ENCODE results near the gene TMEM97.
"Not testable (repeated sequence)": the region's sequence is repeated elsewhere in the genome, so short reads cannot be mapped to it uniquely, and the experiment has no call there.

TMEM97 gene

DNA sequence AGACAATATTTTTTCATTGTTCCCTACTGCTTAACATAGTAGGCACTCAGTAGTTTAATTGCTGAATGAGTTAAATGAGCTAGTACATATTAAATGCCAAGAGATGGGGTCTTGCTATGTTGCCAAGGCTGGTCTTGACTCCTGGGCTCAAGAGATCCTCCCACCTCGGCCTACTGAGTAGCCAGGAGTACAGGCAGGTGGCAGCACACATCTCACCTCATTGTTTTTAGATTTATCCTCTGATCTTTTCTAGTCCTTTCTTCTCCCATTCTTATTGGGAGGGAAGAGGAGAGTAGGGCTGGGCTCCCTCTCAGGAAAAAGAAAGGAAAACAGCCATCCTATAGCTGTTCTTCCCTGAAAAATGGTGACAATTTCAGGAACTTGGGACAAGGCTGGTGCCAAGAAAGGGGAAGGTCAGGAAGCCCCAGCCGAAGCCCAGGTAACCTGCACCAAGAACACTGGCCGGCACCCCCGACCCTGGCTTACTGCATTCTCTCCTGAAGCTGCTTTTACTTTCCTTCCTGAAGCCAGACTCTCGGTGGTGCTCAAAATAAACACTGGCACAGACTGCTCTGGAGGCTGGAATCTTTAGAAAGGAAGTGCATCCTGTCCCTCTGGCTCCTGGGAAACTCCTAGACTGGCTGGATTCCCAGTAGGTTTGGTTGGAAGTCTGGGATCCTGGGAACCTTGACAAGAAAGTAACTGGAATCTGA, 19.2 kb downstream of the TMEM97 start:
- no peak for DNase-seq (ENCODE audit: low spot score)

- not testable (repeated sequence) for DNase-seq (ENCODE audit: low spot score)
Measured at GRCh38 chr17:28338769-28339212, 19.8 kb downstream of the TMEM97 start.

GRCh38 chr17:28339431-28339830, 20.4 kb downstream of the TMEM97 start:
- DNase-seq (ENCODE audit: low spot score) = no peak

GRCh38 chr17:28340374-28340773, 21.4 kb downstream of the TMEM97 start:
- DNase-seq (ENCODE audit: low spot score) = no peak

DNA sequence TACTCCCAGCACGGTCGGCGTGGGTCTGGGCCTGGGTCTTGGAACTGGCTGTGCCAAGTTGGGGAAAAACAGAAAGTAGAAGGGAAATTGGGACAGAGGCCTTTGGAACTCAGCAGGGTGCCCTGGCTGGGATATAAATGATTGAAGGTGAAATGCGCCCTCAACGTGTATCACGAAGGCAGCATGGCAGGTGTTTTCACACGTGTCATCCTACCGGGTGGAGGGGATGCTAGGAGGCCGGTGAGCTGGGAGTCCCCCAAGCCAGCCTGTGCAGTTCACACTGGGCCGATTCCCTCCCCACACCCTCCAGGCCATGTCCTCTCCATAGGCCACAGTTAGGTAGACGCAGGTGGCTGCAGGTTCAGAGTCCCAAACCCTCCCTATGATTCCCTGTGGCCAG, 22.5 kb downstream of the TMEM97 start:
- no peak for DNase-seq (ENCODE audit: low spot score)

- DNase-seq (ENCODE audit: low spot score) = no peak
Measured at GRCh38 chr17:28342313-28342712, 23.3 kb downstream of the TMEM97 start.

DNA sequence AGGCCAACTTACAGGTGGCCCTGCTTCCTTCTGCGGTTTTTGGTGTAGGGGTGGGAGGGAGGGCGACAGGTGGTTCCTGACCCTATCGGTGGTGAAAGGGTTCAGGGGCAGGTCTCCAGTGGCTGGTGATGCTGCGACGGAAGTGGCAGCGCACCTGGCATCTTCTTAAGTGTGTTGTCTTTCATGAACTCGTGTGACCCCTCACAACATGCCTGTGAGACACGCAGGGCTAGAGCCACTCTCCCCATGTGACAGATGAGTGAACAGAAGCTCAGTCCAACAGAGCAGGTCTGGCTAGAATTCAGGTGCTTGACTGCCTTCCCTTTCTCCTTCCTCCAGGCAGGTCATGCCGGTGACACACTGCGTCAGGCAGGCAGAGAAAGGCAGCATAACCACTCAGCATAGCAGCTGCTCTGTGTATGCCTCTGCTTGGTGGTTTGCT, 24.5 kb downstream of the TMEM97 start:
- no peak for DNase-seq (ENCODE audit: low spot score)

DNA sequence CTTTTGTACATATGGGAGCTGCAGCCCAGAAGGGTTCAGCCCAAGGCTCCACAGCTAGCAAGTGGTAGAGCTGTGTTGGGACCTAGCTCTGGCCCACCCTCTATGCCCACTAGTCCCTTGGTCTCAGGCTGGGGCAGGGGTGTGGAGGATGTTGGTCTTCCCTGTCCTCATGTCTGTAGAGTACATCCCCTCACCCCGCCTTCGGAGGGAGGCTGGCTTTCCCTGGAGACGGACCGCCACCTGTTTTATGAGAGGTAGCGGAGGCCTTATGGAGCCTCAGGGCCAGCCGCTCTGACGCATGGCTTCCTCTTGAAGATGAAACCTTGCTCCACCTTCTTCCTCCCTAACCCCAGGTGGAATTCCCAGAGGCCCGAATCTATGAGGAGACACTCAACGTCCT, 25.0 kb downstream of the TMEM97 start:
- DNase-seq (ENCODE audit: low spot score) = no peak

GRCh38 chr17:28344435-28344901, 25.5 kb downstream of the TMEM97 start:
- no peak for DNase-seq (ENCODE audit: low spot score)

- DNase-seq (ENCODE audit: low spot score) = no peak
Measured at GRCh38 chr17:28345419-28346198, 26.6 kb downstream of the TMEM97 start.

- DNase-seq (ENCODE audit: low spot score) = no peak
Measured at GRCh38 chr17:28346199-28346580, 27.2 kb downstream of the TMEM97 start.

DNA sequence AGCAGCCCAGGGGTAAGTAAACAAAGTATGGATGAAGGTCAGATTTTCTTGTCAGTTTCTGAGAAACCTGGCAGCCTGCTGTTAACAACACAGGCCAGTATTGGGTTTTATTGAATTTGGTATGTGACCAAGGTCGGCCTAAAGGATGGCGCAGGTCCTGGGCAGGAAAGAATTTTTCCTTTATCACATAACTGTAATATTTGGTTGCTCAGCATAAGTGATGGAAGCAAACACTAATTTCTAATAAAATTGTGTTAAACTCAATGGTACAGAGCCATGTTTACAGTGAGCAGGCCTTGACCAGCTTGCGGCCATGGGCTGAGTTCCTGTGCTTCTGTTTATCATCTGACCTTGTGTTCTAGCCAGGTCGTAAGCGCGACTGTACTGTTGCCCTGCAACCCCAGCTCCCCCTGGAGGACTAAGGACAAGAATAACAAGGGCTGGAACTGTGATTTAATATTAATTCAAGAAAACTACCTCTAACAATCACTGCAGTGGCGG, 27.8 kb downstream of the TMEM97 start:
- no peak for DNase-seq (ENCODE audit: low spot score)

GRCh38 chr17:28347261-28347891, 28.4 kb downstream of the TMEM97 start:
- DNase-seq (ENCODE audit: low spot score) = no peak

GRCh38 chr17:28348979-28349378, 30.0 kb downstream of the TMEM97 start:
- no peak for DNase-seq (ENCODE audit: low spot score)

DNA sequence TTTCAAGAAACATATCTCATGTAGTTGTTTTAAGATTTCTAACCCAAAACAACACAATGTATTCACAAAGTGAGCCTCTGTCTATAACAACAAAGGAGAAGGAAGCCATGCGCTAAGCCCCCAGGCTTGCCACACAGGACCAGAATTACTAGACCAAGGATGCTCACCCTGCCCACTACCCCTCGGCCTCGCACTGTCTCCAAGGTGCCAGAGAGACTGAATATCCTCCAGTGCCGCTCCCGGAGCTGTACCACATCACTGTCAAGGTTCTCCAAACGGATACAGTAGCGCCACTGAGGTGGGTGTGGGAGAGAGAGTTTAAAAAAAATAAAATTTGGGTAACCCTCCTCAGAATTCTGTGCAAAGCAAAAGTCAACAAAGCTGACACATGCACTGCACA, 31.3 kb downstream of the TMEM97 start:
- DNase-seq (ENCODE audit: low spot score) = no peak

DNA sequence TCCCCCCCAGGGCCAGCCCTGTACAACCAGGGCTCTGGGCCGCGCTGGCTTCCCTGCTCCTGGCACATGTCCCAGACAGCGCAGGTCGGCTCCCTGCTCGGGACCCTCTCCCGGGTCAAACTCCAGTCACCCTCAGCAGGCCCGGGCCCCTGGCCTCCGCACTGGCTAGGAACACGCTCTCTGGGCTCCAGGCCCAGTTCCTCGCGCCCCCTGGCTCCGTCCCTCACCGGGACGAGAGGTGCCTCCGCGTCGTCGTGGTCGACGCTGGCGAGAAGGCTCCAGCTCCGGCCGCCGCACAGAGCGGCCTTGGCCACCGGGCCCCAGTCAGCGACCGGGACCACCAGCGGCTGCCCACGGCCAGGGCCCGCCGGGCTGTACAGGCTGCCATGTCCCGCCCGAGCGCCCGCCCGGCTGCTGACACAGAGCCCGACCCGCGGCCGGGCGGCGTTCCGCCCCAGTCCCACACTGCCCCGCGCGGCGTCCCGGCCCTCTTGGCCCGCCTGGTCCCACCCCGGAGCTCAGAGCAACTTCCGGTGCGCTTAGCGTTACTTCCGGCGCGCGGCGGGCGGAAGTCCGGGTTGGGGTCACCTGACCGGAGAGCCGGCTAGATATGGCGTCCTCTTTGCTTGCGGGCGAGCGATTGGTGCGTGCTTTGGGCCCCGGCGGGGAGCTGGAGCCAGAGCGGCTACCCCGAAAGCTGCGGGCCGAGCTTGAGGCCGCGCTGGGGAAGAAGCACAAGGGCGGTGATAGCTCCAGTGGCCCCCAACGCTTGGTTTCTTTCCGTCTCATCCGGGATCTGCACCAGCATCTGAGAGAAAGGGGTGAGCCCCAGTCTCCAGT, 38.3 kb downstream of the TMEM97 start, which contains the start of gene POLDIP2:
Gene POLDIP2 (minus strand): TSS at position 467 of the 840 bp plus-strand sequence. CDS start 79 bp downstream, at position 388.
- DNase-seq (ENCODE audit: low spot score) = peak; percentile 96

DNA sequence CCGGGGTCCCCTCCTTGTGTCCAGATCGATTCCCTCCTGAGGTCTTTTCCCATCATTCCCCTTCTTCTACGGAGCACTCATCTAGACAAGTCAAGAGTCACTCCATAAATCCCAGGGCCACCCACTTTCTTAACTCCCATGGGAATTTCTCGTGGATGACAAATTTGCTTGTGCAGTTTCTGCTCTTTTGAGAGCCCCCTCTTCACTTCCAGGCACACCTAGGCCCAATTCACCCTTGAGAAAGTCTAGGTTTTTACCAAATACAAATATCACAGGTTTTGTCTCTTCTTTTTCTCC, 38.8 kb downstream of the TMEM97 start:
- no peak for DNase-seq (ENCODE audit: low spot score)

DNA sequence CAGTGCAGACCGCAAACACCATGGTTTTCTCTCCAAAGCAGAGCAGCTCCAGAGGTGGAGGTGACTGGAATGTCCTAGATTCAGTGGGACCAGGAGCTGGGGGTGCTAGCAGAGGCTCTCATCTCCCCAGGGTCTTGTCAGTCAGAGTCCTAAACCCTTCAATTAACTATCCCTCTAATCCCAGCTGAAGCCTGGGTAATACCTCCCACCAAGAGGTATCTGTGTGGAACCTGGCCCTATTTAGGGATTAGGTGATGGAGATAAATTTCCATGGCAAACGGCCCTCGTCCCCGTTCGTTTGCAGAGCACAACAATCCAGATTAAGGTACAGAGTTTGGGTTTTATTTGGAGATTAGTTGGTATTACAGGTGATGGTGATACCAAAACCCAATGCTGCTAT, 44.2 kb downstream of the TMEM97 start:
- no peak for DNase-seq (ENCODE audit: low spot score)

GRCh38 chr17:28363776-28364650, 45.0 kb downstream of the TMEM97 start:
- no peak for DNase-seq (ENCODE audit: low spot score)

GRCh38 chr17:28364665-28365363, 45.8 kb downstream of the TMEM97 start, which contains the start of gene SEBOX:
SEBOX (minus strand) TSS chr17:28365199; CDS start chr17:28365151, 48 bp downstream.
- no peak for DNase-seq (ENCODE audit: low spot score)

Data from CD4-positive, alpha-beta T cell treated with Interleukin-2 at 100 ng/mL for 4 hours (primary cell).